A673 (cell line): Measurements from ENCODE around the gene NLGN1.

ENCODE experiments used
- EZH2 ChIP-seq: fragments of 200-600 bp; sonication (generic); IDR thresholded peaks from 2 replicates; pipeline ENCODE4 v1.6.1; 2017; ENCODE audit warnings: borderline replicate concordance, low read depth, mild to moderate bottlenecking, mixed read lengths, antibody characterized with exemption, low read length; ENCODE audit not compliant: poor library complexity, severe bottlenecking
- TF ChIP-seq, protein P1 (sequence below): fragments of 300-800, 200-600 bp; sonication (generic); conservative IDR thresholded peaks from 2 replicates; pipeline ENCODE4 v1.5.1; 2017; ENCODE audit warnings: low read depth, mild to moderate bottlenecking, antibody characterized with exemption, low read length, moderate library complexity, mixed read lengths

GRCh38 chr3:174199696-174200095 is 802.2 kb downstream of the NLGN1 start:
- TF ChIP-seq, protein P1, sequence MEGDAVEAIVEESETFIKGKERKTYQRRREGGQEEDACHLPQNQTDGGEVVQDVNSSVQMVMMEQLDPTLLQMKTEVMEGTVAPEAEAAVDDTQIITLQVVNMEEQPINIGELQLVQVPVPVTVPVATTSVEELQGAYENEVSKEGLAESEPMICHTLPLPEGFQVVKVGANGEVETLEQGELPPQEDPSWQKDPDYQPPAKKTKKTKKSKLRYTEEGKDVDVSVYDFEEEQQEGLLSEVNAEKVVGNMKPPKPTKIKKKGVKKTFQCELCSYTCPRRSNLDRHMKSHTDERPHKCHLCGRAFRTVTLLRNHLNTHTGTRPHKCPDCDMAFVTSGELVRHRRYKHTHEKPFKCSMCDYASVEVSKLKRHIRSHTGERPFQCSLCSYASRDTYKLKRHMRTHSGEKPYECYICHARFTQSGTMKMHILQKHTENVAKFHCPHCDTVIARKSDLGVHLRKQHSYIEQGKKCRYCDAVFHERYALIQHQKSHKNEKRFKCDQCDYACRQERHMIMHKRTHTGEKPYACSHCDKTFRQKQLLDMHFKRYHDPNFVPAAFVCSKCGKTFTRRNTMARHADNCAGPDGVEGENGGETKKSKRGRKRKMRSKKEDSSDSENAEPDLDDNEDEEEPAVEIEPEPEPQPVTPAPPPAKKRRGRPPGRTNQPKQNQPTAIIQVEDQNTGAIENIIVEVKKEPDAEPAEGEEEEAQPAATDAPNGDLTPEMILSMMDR: no peak
- TF ChIP-seq EZH2: no peak
